GM12878 (cell line): Measurements from ENCODE around the gene C6orf62. TPM values are rescaled to one million over a fixed set of nuclear protein-coding genes. Genes with fewer than 3 reads are reported as not detected.

Experiments
- ATAC-seq: fragments of 200-7000 bp; cut with Tn5 transposase; 3 replicates; pipeline ENCODE4 v1.9.1; 2020; ENCODE audit warnings: mild to moderate bottlenecking, moderate library complexity
- BruUV-seq: library from RNA; stranded (reverse); fragments of 400-500 nt; replicated peaks from 2 replicates; lab custom pipeline; 2021; lab: Mats Ljungman, UMichigan
- CTCF ChIA-PET: fragments of 300-600 bp; sonication (Branson Sonifier 250); formaldehyde crosslinking; extraction: SDS; loops from one replicate; lab custom pipeline; 2021; ENCODE audit warnings: inconsistent platforms; lab: Yijun Ruan, JAX
- POLR2A ChIA-PET: fragments of 350-600 bp; formaldehyde crosslinking; extraction: SDS; loops from one replicate; lab custom pipeline; 2021; ENCODE audit warnings: inconsistent platforms; lab: Charles Lee
- RAD21 ChIA-PET: fragments of 300-600 bp; sonication (Branson Sonifier 250); formaldehyde crosslinking; loops from one replicate; lab custom pipeline; 2023; ENCODE audit warnings: antibody characterized with exemption; ENCODE audit not compliant: unreplicated experiment; lab: Charles Lee
- SMC1A ChIA-PET: fragments of 300-600 bp; sonication (Branson Sonifier 250); formaldehyde crosslinking; loops from one replicate; lab custom pipeline; 2023; ENCODE audit not compliant: unreplicated experiment, uncharacterized antibody; lab: Charles Lee
- DNase-seq: peaks from one replicate; pipeline ENCODE4 v3.0.0-alpha.2; 2011; ENCODE audit warnings: low read depth, low spot score
- FAIRE-seq: peaks from 3 replicates; lab custom pipeline; 2011; peaks lifted over from hg19 to GRCh38; lab: Jason Lieb, UNC
- H2AFZ ChIP-seq: 2 replicates; pipeline ENCODE4 v1.6.0; 2011; ENCODE audit warnings: low read depth, low read length, control low read depth; ENCODE audit not compliant: control insufficient read depth
- H3K27ac ChIP-seq: 2 replicates; pipeline ENCODE4 v1.5.1; 2011; ENCODE audit warnings: control low read depth; ENCODE audit not compliant: control insufficient read depth, insufficient read depth
- H3K27me3 ChIP-seq, 2 experiments: replicated peaks in 1 of 2; 2 replicates each; pipeline versions ENCODE4 v1.6.0 to v1.6.1; 2011; ENCODE audit warnings: low read length in 1 of 2; ENCODE audit not compliant: control insufficient read depth in 2 of 2, insufficient read depth in 2 of 2
- H3K36me3 ChIP-seq, 2 experiments: 2 replicates each; pipeline ENCODE4 v1.5.1; 2011; ENCODE audit warnings: low read length in 1 of 2; ENCODE audit not compliant: control insufficient read depth in 2 of 2, insufficient read depth in 2 of 2
- H3K4me1 ChIP-seq: 2 replicates; pipeline ENCODE4 v1.6.1; 2011; ENCODE audit warnings: mild to moderate bottlenecking, low read length, moderate library complexity, mixed read lengths; ENCODE audit not compliant: control insufficient read depth, insufficient read depth
- H3K4me2 ChIP-seq: 2 replicates; pipeline ENCODE4 v1.6.0; 2011; ENCODE audit warnings: control low read depth; ENCODE audit not compliant: control insufficient read depth, insufficient read depth
- H3K4me3 ChIP-seq: fragments of 200-600 bp; sonication (generic); 2 replicates; pipeline ENCODE4 v1.5.1; 2016
- H3K79me2 ChIP-seq: 2 replicates; pipeline ENCODE4 v1.6.0; 2011; ENCODE audit warnings: low read length; ENCODE audit not compliant: control insufficient read depth, insufficient read depth
- H3K9ac ChIP-seq: 2 replicates; pipeline ENCODE4 v1.8.0; 2011; ENCODE audit warnings: low read length, control low read depth, mixed read lengths; ENCODE audit not compliant: control insufficient read depth, insufficient read depth
- H3K9me3 ChIP-seq: replicated peaks from 3 replicates; pipeline ENCODE4 v1.5.1; 2011; ENCODE audit warnings: mild to moderate bottlenecking, low read length; ENCODE audit not compliant: control insufficient read depth, insufficient read depth
- H4K20me1 ChIP-seq: 2 replicates; pipeline ENCODE4 v1.6.0; 2011; ENCODE audit not compliant: control insufficient read depth, insufficient read depth
- CBFB ChIP-seq: IDR thresholded peaks from 2 replicates; pipeline ENCODE4 v1.6.1; 2016; ENCODE audit warnings: antibody characterized with exemption, low read depth
- JUNB ChIP-seq: IDR thresholded peaks from 2 replicates; pipeline ENCODE4 v1.6.1; 2016; ENCODE audit warnings: antibody characterized with exemption, mild to moderate bottlenecking
- NFXL1 ChIP-seq: fragments of 450-650 bp; IDR thresholded peaks from 2 replicates; pipeline ENCODE4 v1.6.1; 2017; ENCODE audit warnings: antibody characterized with exemption, mild to moderate bottlenecking, borderline replicate concordance
- NR2C2 ChIP-seq: IDR thresholded peaks from 2 replicates; pipeline ENCODE4 v1.6.1; 2011; ENCODE audit warnings: borderline replicate concordance, low read depth; ENCODE audit not compliant: control insufficient read depth, insufficient read length
- NR2F1 ChIP-seq: fragments of 450-650 bp; conservative IDR thresholded peaks from 2 replicates; pipeline ENCODE4 v1.6.1; 2017; ENCODE audit warnings: mild to moderate bottlenecking
- POLR2AphosphoS5 ChIP-seq: IDR thresholded peaks from 2 replicates; pipeline ENCODE4 v1.6.1; 2011; ENCODE audit warnings: mild to moderate bottlenecking, low read length, inconsistent platforms
- SMAD1 ChIP-seq: fragments of 450-650 bp; IDR thresholded peaks from 2 replicates; pipeline ENCODE4 v1.6.1; 2018; ENCODE audit warnings: mild to moderate bottlenecking, low read depth; ENCODE audit not compliant: partially characterized antibody
- SUPT20H ChIP-seq: IDR thresholded peaks from 2 replicates; pipeline ENCODE4 v1.6.1; 2011; ENCODE audit warnings: low read depth, mild to moderate bottlenecking, low read length, moderate library complexity, borderline replicate concordance; ENCODE audit not compliant: control insufficient read depth
- TCF12 ChIP-seq: IDR thresholded peaks from 2 replicates; pipeline ENCODE4 v1.6.1; 2011; ENCODE audit warnings: low read depth, mild to moderate bottlenecking, low read length
- WGBS: methylation state at CpG from one replicate; pipeline ENCODE4 v1.1.6; 2016; ENCODE audit warnings: low lambda C conversion rate; ENCODE audit not compliant: insufficient replicate concordance, insufficient coverage; ENCODE audit errors: missing lambda C conversion rate; 5-methylcytosine and 5-hydroxymethylcytosine counted together
- in situ Hi-C: fragments of 300-500 bp; cut with MboI; formaldehyde crosslinking; loops from 9 replicates; pipeline ENCODE4 v1.14.3; 2018; ENCODE audit warnings: mixed read lengths
- intact Hi-C: fragments of 100-400 bp; cut with micrococcal nuclease; formaldehyde crosslinking; loops from one replicate; pipeline ENCODE4 v1.14.2; 2022; ENCODE audit not compliant: unreplicated experiment
- polyA plus RNA-seq, 11 experiments: library from polyadenylated mRNA; depleted of rRNA in 4 of 11; unstranded in 6 of 11; stranded (reverse) in 5 of 11; fragments of >200 nt; fragmentation: Nextera tagmentation in 4 of 11; fragmentation: Illumina TruSeq in 1 of 11; extraction: Ambion mirVana in 4 of 11; extraction: Trizol in 1 of 11; gene quantifications; 1 replicate in 1 of 11; 2 replicates in 10 of 11; pipeline versions ENCODE4 v1.2.1 to v1.2.3, GENCODE V29; 2011 to 2016; ENCODE audit warnings: inconsistent platforms in 2 of 11, missing spikeins in 2 of 11, low read depth in 1 of 11
- total RNA-seq, 4 experiments: library from RNA; depleted of rRNA in 3 of 4; stranded (reverse); fragments of >200 nt in 3 of 4; fragmentation: Illumina TruSeq in 1 of 4; extraction: Trizol in 1 of 4; gene quantifications; 2 replicates each; pipeline versions ENCODE4 v1.2.1 to v1.2.3, GENCODE V29; 2013 to 2021
- TF ChIP-seq, protein P1 (sequence below): IDR thresholded peaks from 2 replicates; pipeline ENCODE4 v1.6.1; 2011; ENCODE audit warnings: borderline replicate concordance, low read depth, mild to moderate bottlenecking, moderate library complexity, mixed read lengths, low read length; ENCODE audit not compliant: insufficient read depth; ENCODE audit errors: extremely low read length
- TF ChIP-seq, protein P2 (sequence below): fragments of 450-650 bp; IDR thresholded peaks from 2 replicates; pipeline ENCODE4 v1.6.1; 2017; ENCODE audit warnings: antibody characterized with exemption, mild to moderate bottlenecking, moderate library complexity
- TF ChIP-seq, protein P3 (sequence below): fragments of 450-650 bp; IDR thresholded peaks from 2 replicates; pipeline ENCODE4 v1.6.1; 2017; ENCODE audit warnings: borderline replicate concordance
- TF ChIP-seq, protein P4 (sequence below): fragments of 450-650 bp; IDR thresholded peaks from 2 replicates; pipeline ENCODE4 v1.6.1; 2016; ENCODE audit warnings: mild to moderate bottlenecking

The C6orf62 gene
- total and polyA plus RNA-seq, 10 of the 15 experiments (the other 5 are each of a cell fraction or from before 2014, with no cell fraction given) = 55.6 to 565 (median 126) TPM

DNA sequence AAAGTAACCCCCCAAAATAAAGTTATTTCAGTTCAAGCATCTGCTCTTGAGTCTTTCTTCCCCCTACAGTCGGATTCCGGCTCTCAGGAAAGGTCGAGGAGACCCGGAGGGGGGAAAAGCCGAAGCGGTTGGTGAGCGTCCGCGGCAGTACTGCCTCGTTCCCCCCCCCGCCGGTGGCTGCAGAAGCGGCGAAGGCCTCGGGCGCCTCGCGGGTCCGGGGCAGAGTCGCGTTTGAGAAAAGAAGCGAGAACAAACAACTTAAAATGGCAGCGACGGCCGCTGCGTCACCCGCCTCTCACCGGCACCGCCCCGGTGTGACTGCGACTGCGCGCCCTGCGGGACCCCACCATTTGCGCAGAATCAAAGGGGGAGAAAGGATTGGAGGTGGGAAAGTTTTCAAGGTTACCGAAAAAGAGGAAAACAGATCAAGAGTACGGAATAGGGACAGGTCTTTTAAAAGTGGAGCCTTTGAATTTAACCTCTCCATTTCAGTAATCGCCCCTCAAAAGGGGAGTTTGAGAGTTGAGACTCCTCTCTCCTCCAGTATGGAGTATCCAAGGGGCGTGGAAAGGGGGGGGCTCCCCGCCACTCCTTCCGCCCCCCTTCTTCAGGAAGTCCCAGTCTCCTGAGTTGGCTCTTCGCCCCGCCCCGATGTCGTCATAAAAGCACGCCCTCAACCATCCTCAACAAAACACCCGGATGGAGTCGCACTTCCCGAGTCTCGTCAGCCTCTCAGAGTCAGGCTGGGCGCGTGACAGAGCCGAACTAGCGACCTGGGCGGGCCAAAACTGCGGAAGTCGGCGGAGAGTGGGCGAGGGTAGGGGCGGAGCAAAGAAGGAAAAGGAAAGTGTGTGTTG, 1.9 kb upstream of the C6orf62 start:
- under 1% methylated on average over 60 of the region's 60 CpGs for WGBS
- peaks cover 48% of the 10 kb centered on the region for H3K79me2 ChIP-seq
- FAIRE-seq (peak; percentile 98), DNase-seq (peak; percentile 98), ATAC-seq (peak; percentile 89)
- H3K27ac ChIP-seq = peak overlapping the region; percentile 95
- intact Hi-C loops (loop anchor here (1.0 to 5.0 kb wide), 5 partner anchors 22 to 211 kb away; partner anchors contain the start of genes ACOT13, GMNN and TDP2), in situ Hi-C loops (loop anchor here (25.0 kb wide), 1 partner anchor 659 kb away; no protein-coding TSS in a partner anchor)
- SMC1A ChIA-PET = interaction anchor here (0.6 to 2.1 kb wide), 13 partner anchors 14 to 465 kb away, joined by 3 to 17 read pairs (median 4); partner anchors contain the start of genes ACOT13, GMNN and TDP2
- H3K4me3 ChIP-seq = peak overlapping the region; percentile 86
- RAD21 ChIA-PET = interaction anchor here (1.0 to 1.7 kb wide), 5 partner anchors 22 to 271 kb away, joined by 3 to 11 read pairs (median 6); partner anchors contain the start of gene ALDH5A1
- H4K20me1 ChIP-seq = peaks cover 11% of the 10 kb centered on the region; the same call in 1 of the 2 replicates
- peak overlapping the region; percentile 82 for H3K4me2 ChIP-seq
- H3K9ac ChIP-seq = peak overlapping the region; percentile 99
- CTCF ChIA-PET = interaction anchor here (0.7 to 1.2 kb wide), 4 partner anchors 22 to 197 kb away, joined by 3 to 6 read pairs (median 4); no protein-coding TSS in a partner anchor
- H3K4me1 ChIP-seq = no peaks in the 10 kb centered on the region; the same call in 1 of the 2 replicates
- H3K27me3 ChIP-seq = no peaks in the 10 kb centered on the region
- H2AFZ ChIP-seq = peak overlapping the region; percentile 85
- no TSS peak for BruUV-seq
- no peaks in the 10 kb centered on the region for H3K9me3 ChIP-seq
- POLR2A ChIA-PET = interaction anchor here (0.5 to 2.1 kb wide), 9 partner anchors 18 to 198 kb away, joined by 3 to 17 read pairs (median 5); partner anchors contain the start of genes ACOT13, GMNN and TDP2
- peaks cover 0 to 13% of the 10 kb centered on the region in 2 experiments; a peak in 3 of 4 replicates for H3K36me3 ChIP-seq
- TF ChIP-seq SMAD1 = peak; percentile 93
- TF ChIP-seq, protein P1, sequence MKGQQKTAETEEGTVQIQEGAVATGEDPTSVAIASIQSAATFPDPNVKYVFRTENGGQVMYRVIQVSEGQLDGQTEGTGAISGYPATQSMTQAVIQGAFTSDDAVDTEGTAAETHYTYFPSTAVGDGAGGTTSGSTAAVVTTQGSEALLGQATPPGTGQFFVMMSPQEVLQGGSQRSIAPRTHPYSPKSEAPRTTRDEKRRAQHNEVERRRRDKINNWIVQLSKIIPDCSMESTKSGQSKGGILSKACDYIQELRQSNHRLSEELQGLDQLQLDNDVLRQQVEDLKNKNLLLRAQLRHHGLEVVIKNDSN = no peak
- TF ChIP-seq CBFB = peak; percentile 77
- TF ChIP-seq, protein P2, sequence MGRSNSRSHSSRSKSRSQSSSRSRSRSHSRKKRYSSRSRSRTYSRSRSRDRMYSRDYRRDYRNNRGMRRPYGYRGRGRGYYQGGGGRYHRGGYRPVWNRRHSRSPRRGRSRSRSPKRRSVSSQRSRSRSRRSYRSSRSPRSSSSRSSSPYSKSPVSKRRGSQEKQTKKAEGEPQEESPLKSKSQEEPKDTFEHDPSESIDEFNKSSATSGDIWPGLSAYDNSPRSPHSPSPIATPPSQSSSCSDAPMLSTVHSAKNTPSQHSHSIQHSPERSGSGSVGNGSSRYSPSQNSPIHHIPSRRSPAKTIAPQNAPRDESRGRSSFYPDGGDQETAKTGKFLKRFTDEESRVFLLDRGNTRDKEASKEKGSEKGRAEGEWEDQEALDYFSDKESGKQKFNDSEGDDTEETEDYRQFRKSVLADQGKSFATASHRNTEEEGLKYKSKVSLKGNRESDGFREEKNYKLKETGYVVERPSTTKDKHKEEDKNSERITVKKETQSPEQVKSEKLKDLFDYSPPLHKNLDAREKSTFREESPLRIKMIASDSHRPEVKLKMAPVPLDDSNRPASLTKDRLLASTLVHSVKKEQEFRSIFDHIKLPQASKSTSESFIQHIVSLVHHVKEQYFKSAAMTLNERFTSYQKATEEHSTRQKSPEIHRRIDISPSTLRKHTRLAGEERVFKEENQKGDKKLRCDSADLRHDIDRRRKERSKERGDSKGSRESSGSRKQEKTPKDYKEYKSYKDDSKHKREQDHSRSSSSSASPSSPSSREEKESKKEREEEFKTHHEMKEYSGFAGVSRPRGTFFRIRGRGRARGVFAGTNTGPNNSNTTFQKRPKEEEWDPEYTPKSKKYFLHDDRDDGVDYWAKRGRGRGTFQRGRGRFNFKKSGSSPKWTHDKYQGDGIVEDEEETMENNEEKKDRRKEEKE = peak; percentile 98
- TF ChIP-seq, protein P3, sequence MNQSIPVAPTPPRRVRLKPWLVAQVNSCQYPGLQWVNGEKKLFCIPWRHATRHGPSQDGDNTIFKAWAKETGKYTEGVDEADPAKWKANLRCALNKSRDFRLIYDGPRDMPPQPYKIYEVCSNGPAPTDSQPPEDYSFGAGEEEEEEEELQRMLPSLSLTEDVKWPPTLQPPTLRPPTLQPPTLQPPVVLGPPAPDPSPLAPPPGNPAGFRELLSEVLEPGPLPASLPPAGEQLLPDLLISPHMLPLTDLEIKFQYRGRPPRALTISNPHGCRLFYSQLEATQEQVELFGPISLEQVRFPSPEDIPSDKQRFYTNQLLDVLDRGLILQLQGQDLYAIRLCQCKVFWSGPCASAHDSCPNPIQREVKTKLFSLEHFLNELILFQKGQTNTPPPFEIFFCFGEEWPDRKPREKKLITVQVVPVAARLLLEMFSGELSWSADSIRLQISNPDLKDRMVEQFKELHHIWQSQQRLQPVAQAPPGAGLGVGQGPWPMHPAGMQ = no peak
- peak; percentile 98 for TF ChIP-seq POLR2AphosphoS5
- TF ChIP-seq SUPT20H = no peak
- TF ChIP-seq, protein P4, sequence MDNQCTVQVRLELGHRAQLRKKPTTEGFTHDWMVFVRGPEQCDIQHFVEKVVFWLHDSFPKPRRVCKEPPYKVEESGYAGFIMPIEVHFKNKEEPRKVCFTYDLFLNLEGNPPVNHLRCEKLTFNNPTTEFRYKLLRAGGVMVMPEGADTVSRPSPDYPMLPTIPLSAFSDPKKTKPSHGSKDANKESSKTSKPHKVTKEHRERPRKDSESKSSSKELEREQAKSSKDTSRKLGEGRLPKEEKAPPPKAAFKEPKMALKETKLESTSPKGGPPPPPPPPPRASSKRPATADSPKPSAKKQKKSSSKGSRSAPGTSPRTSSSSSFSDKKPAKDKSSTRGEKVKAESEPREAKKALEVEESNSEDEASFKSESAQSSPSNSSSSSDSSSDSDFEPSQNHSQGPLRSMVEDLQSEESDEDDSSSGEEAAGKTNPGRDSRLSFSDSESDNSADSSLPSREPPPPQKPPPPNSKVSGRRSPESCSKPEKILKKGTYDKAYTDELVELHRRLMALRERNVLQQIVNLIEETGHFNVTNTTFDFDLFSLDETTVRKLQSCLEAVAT = peak; percentile 86
- TF ChIP-seq TCF12 = peak; percentile 49; the same call in 1 of the 2 replicates
- no peak for TF ChIP-seq JUNB
- no peak for TF ChIP-seq NFXL1
- no peak for TF ChIP-seq NR2F1
- TF ChIP-seq NR2C2 = no peak
